GM18511 (cell line): ENCODE results near the gene GPR17.

Experiments used
- ATAC-seq: cut with Tn5 transposase; IDR thresholded peaks from one replicate; pipeline ENCODE4 v1.9.1; 2021; ENCODE audit warnings: mild to moderate bottlenecking, moderate library complexity; ENCODE audit not compliant: unreplicated experiment

Gene GPR17

GRCh38 chr2:127628767-127629614 lies 17.0 kb upstream of the GPR17 start:
- no peak for ATAC-seq

- no peak for ATAC-seq
Measured at GRCh38 chr2:127629637-127630036, 16.3 kb upstream of the GPR17 start.

GRCh38 chr2:127630096-127630863 lies 15.7 kb upstream of the GPR17 start:
- ATAC-seq, result no peak

- ATAC-seq, result no peak
Measured at GRCh38 chr2:127630864-127631540, 15.0 kb upstream of the GPR17 start.

GRCh38 chr2:127631541-127631996 lies 14.4 kb upstream of the GPR17 start:
- no peak for ATAC-seq

GRCh38 chr2:127631997-127632581 lies 13.9 kb upstream of the GPR17 start:
- ATAC-seq, result no peak

GRCh38 chr2:127632592-127633489 lies 13.1 kb upstream of the GPR17 start:
- peak; percentile 66 for ATAC-seq

- peak; percentile 10 for ATAC-seq
Measured at GRCh38 chr2:127633556-127634065, 12.3 kb upstream of the GPR17 start.

GRCh38 chr2:127634066-127634617 lies 11.8 kb upstream of the GPR17 start:
- ATAC-seq, result peak; percentile 15

GRCh38 chr2:127634626-127635379 lies 11.2 kb upstream of the GPR17 start:
- no peak for ATAC-seq

- no peak for ATAC-seq
Measured at GRCh38 chr2:127635380-127636237, 10.3 kb upstream of the GPR17 start.

GRCh38 chr2:127636248-127637235 lies 9.4 kb upstream of the GPR17 start:
- ATAC-seq, result no peak

- no peak for ATAC-seq
Measured at GRCh38 chr2:127637236-127637630, 8.7 kb upstream of the GPR17 start.

- ATAC-seq, result no peak
Measured at GRCh38 chr2:127637725-127638252, 8.2 kb upstream of the GPR17 start.

GRCh38 chr2:127638361-127639110 lies 7.4 kb upstream of the GPR17 start:
- no peak for ATAC-seq

GRCh38 chr2:127639111-127639474 lies 6.9 kb upstream of the GPR17 start:
- no peak for ATAC-seq
